Heart left ventricle (tissue), 16 donors: Measurements from ENCODE around the gene CKS1B. TPM values are rescaled to one million over a fixed set of nuclear protein-coding genes. Genes with fewer than 3 reads are reported as not detected.

ENCODE experiments used
- ATAC-seq, 4 donors: fragments of 200-7000 bp; cut with Tn5 transposase; one replicate each; pipeline ENCODE4 v1.9.1; 2020 to 2022; ENCODE audit warnings: moderate library complexity in 4 of 4, mild to moderate bottlenecking in 3 of 4, moderate number of reproducible peaks in 1 of 4
- DNase-seq, 5 donors: peaks; one replicate each; pipeline ENCODE4 v3.0.0-alpha.2; 2020
- H3K27ac ChIP-seq, 12 donors: fragments of 200-600 bp; sonication (generic) in 4 of 12; one replicate each; pipeline versions ENCODE4 v1.5.0 to v1.8.0; 2016 to 2022; ENCODE audit warnings: mild to moderate bottlenecking in 2 of 12
- H3K27me3 ChIP-seq, 9 donors: fragments of 200-600 bp; sonication (generic) in 2 of 9; one replicate each; pipeline versions ENCODE4 v1.5.1 to v1.8.0; 2016 to 2022; ENCODE audit warnings: mild to moderate bottlenecking in 3 of 9
- H3K36me3 ChIP-seq, 9 donors: fragments of 200-600 bp; sonication (generic) in 2 of 9; one replicate each; pipeline versions ENCODE4 v1.5.0 to v1.8.0; 2018 to 2022; ENCODE audit warnings: mild to moderate bottlenecking in 2 of 9
- H3K4me1 ChIP-seq, 12 donors: fragments of 200-600 bp; sonication (generic) in 4 of 12; one replicate each; pipeline versions ENCODE4 v1.5.0 to v1.8.0; 2016 to 2022; ENCODE audit warnings: mild to moderate bottlenecking in 3 of 12
- H3K4me3 ChIP-seq, 12 donors: fragments of 200-600 bp; sonication (generic) in 4 of 12; one replicate each; pipeline versions ENCODE4 v1.5.0 to v1.8.0; 2017 to 2022; ENCODE audit warnings: mild to moderate bottlenecking in 9 of 12, moderate library complexity in 4 of 12
- H3K9me3 ChIP-seq, 12 donors: fragments of 200-600 bp; sonication (generic) in 4 of 12; one replicate each; pipeline versions ENCODE4 v1.5.0 to v1.8.0; 2016 to 2022; ENCODE audit warnings: mild to moderate bottlenecking in 1 of 12
- POLR2A ChIP-seq, 2 donors: fragments of 450-650 bp; IDR thresholded peaks; one replicate each; pipeline ENCODE4 v1.6.1; 2017; ENCODE audit warnings: antibody characterized with exemption in 2 of 2, mild to moderate bottlenecking in 2 of 2, moderate library complexity in 2 of 2
- WGBS, 4 donors: extraction: QIAGEN DNeasy Blood & Tissue Kit in 2 of 4; methylation state at CpG; one replicate each; pipeline versions ENCODE4 v1.1.5 to v1.1.7; 2013 to 2018; 5-methylcytosine and 5-hydroxymethylcytosine counted together
- intact Hi-C, 10 donors: fragments of 100-400 bp; cut with DNase I; formaldehyde crosslinking; loops; one replicate each; pipeline versions ENCODE4 v1.11.1 to v1.14.2; 2022
- long read RNA-seq, 3 donors: library from polyadenylated mRNA; unstranded; transcript quantifications; one replicate each; pipeline ENCODE4 v2.0.0, GENCODE V29; 2020 to 2021
- polyA plus RNA-seq, 2 donors: library from polyadenylated mRNA; stranded (reverse); fragments of 200-250 nt; gene quantifications; one replicate each; pipeline ENCODE4 v1.2.3, GENCODE V29; 2013
- total RNA-seq, 9 donors: library from RNA; depleted of rRNA in 2 of 9; stranded (reverse); fragments of >200 nt in 2 of 9; fragmentation: NEBNext Ultra II Directional in 3 of 9; extraction: Animal tissue kit (Norgen Biotek cat#: 25700) in 3 of 9; gene quantifications; one replicate each; pipeline versions ENCODE4 v1.1.0 to v1.2.4, GENCODE V29; 2016 to 2023
- TF ChIP-seq, protein P1 (sequence below), 12 donors: fragments of 200-600 bp; sonication (generic) in 4 of 12; IDR thresholded peaks; one replicate each; pipeline versions ENCODE4 v1.5.0 to v1.8.0; 2018 to 2022; ENCODE audit warnings: antibody characterized with exemption in 12 of 12, mild to moderate bottlenecking in 5 of 12
- donor health status: ischemic (EF 13 %, LVEDD 7.1; RV severe dilation, severe dysfunction).
- donor health status: healthy with polysubstance abuse.
- donor health status: DM: no; HTN: yes; CAD: no.
- donor health status: DM: no; HTN: no; CAD: no.
- donor health status: ischemic (EF 25% LVEDD 6.9; RV normal size, moderate dysfunction).
- donor health status: ischemic (EF 25% LVEDD 5.7; RV mildly dilated, moderate dysfunction).
- donor health status: healthy.
- donor health status: DM: yes; HTN: yes; CAD: no.
- donor health status: ischemic (EF 35%, LVEDD 5.7; RV mildly dilated, moderate dysfunction).
- donor health status: nonischemic (EF 11% LVEDD 7.7; RV severe dilation, severe dysfunction).
- donor health status: DM: yes; HTN: yes; CAD: no.
- donor health status: PGD.
- donor health status: ischemic (EF 29% LVEDD 5.4; RV normal size, mild dysfunction).
- donor health status: nonischemic (EF 23%, LVEDD 6.1; RV moderate dilation, normal function).

The CKS1B gene
- 10 to 100 TPM; 11.0 to 30.0 (median 16.7) TPM for total RNA-seq
- 10 to 100 TPM in 1 of 2 donors, 1 to 10 TPM in 1; 6.8 to 48.9 TPM for polyA plus RNA-seq
- long read RNA-seq, donor 1, partial matches to known transcripts = 0 of 7 reads
- long read RNA-seq, donor 1, other reads (novel, unspliced or antisense) = 1 of 7 reads
- long read RNA-seq, donor 2, transcript CKS1B-201 (3 exons, 759 nt) = major isoform, 9 of 11 reads
- long read RNA-seq, donor 2, partial matches to known transcripts = 0 of 11 reads
- long read RNA-seq, donor 2, other reads (novel, unspliced or antisense) = 0 of 11 reads
- long read RNA-seq, donor 3, transcript CKS1B-201 (3 exons, 759 nt) = major isoform, 8 of 10 reads
- long read RNA-seq, donor 3, partial matches to known transcripts = 0 of 10 reads
- long read RNA-seq, donor 3, other reads (novel, unspliced or antisense) = 0 of 10 reads

DNA sequence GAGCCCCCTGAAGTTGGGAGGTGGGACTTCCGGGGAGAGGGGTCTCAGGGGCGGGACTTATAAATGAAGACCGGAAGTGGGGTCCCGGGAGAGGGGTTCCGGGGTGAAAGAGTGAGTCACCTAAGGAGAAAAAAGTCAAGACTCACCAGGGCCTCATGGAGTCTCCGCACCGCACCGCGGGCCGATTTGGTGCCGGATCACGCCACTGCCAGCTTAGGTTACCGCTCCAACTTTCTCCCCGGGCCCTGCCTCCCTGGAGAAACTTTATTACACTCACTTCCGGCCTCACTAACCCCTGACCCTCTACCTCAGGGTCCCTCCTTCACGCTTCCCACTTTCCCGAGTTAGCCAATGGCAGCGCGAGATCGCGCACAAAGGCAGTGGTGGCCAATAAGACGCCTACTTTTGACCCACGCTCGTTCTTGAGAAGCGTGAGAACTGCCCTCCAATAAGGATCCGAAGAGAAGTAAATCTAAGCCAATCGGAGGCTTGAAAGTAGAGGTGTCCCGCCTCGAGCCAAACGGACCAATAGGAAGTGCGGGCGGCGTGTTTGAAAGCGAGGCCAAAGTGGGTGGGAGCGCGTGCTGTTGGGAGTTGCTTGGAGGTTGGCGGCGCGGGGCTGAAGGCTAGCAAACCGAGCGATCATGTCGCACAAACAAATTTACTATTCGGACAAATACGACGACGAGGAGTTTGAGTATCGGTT is at the start of gene CKS1B:
TSS of gene CKS1B (plus strand) at position 580 of the 706 bp plus-strand sequence. CDS start at position 645, 65 bp downstream.
- peaks cover 0 to 13% (median 5%) of the 10 kb centered on the region in 9 donors for H3K36me3 ChIP-seq
- DNase-seq (peak; percentile 95 to 99 (median 98)), ATAC-seq (peak; percentile 86 to 93 (median 88))
- H3K27me3 ChIP-seq = no peaks in the 10 kb centered on the region
- intact Hi-C loops = loop anchor here in 4 of 10 donors (1.0 to 5.0 kb wide), 6 partner anchors 9 to 78 kb away; partner anchors contain the start of genes ZBTB7B (in 2 of the 4), ADAM15 (in 1 of the 4), FLAD1 (in 1 of the 4) and PMVK (in 1 of the 4)
- peak within 1 kb of the TSS; percentile 51 to 84 (median 74) for H3K4me3 ChIP-seq
- H3K4me1 ChIP-seq = peaks cover 22 to 61% (median 50%) of the 10 kb centered on the region in 12 donors
- H3K27ac ChIP-seq = peak within 1 kb of the TSS; percentile 92 to 99 (median 99)
- WGBS, 4 donors = 0 to 1% (median 0%) methylated on average over 46 to 47 of the region's 47 CpGs
- no peaks in the 10 kb centered on the region for H3K9me3 ChIP-seq
- peak in 1 of 2 donors; percentile 51 for TF ChIP-seq POLR2A (IDR thresholded peaks at IDR 0.05)
- TF ChIP-seq, protein P1, sequence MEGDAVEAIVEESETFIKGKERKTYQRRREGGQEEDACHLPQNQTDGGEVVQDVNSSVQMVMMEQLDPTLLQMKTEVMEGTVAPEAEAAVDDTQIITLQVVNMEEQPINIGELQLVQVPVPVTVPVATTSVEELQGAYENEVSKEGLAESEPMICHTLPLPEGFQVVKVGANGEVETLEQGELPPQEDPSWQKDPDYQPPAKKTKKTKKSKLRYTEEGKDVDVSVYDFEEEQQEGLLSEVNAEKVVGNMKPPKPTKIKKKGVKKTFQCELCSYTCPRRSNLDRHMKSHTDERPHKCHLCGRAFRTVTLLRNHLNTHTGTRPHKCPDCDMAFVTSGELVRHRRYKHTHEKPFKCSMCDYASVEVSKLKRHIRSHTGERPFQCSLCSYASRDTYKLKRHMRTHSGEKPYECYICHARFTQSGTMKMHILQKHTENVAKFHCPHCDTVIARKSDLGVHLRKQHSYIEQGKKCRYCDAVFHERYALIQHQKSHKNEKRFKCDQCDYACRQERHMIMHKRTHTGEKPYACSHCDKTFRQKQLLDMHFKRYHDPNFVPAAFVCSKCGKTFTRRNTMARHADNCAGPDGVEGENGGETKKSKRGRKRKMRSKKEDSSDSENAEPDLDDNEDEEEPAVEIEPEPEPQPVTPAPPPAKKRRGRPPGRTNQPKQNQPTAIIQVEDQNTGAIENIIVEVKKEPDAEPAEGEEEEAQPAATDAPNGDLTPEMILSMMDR (IDR thresholded peaks at IDR 0.05) = no peak

DNA sequence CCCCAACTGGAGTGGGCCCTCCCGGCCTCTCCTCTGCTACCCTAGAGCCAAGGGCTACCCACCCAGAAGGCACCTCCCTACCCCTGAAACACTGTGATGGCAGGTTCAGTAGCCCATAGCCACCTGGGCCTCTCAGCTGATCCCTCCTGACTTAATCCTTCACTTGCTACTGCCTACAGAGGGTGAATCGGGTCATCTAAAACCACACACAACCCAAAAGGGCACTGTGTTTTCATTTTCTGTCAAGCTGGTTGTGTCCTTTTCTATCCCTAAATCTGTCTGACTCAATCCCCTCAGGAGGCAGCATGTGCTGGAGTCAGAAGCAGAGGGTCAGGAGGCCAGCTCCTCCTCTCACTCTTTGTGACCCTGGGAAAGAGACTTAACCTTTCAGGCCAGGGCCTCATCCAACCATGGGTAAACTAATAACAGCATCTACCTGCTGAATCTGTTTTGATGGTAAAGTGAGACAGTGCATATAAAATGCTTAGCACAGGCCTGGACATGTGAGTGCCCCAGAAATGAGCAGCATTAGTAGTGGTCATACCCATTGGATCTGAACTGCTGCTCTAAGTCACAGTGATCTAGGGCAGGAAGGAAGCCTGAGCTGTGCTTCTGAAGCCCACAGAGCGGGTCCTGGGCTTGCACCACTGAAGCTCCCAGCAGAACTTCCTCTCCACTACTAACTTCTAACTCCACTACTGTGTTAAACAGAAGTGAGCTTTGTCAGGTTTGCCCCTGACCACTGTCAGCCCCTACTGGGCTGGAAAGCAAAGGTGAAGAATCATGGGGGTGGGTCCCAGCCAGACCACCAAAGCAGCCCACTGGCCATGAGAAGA is 48.9 kb upstream of the CKS1B start:
- Histone ChIP-seq H3K36me3 (peaks cover 0 to 88% (median 64%) of the 10 kb centered on the region in 9 donors), H3K27ac (no peak overlapping the region), H3K9me3 (no peaks in the 10 kb centered on the region), H3K4me1 (no peaks in the 10 kb centered on the region), H3K27me3 (no peaks in the 10 kb centered on the region), H3K4me3 (no peak overlapping the region)
- 83 to 100% (median 93%) methylated on average over 3 of the region's 3 CpGs for WGBS, 4 donors
- TF ChIP-seq POLR2A (IDR thresholded peaks at IDR 0.05) = no peak
- TF ChIP-seq, protein P1 (IDR thresholded peaks at IDR 0.05) = no peak
- no peak for ATAC-seq
- intact Hi-C loops = no loop called here
- DNase-seq = no peak

DNA sequence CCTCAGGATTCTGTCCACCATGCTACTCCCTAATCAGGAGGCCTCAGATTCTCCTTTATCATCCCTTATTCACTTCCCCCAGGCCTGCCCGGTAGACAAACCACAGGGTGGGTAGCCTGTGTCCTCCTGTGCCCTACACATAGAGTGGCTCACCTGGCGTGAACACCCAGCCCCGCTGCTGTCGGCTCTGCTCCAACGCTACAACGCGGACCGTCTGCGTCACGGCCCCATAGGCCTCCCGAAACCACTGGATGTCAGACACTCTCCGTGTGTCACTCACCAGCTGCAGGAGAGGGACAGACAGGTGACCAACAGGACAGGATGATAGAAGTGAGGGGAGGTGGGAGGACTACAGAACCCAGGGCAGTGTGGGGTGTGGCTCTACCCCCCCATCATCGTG is 48.3 kb upstream of the CKS1B start:
- no peak for ATAC-seq
- DNase-seq = no peak
- Histone ChIP-seq H3K9me3 (no peaks in the 10 kb centered on the region), H3K4me1 (no peaks in the 10 kb centered on the region), H3K27me3 (no peaks in the 10 kb centered on the region), H3K27ac (no peak overlapping the region), H3K36me3 (peaks cover 0 to 87% (median 65%) of the 10 kb centered on the region in 9 donors), H3K4me3 (no peak overlapping the region)
- WGBS, 4 donors = 93 to 96% (median 95%) methylated on average over 13 of the region's 13 CpGs
- intact Hi-C loops = no loop called here
- TF ChIP-seq POLR2A (IDR thresholded peaks at IDR 0.05) = no peak
- TF ChIP-seq, protein P1 (IDR thresholded peaks at IDR 0.05) = no peak
